NOMO-1 treated with DMSO at 0.1 percent for 48 hours (cell line): ENCODE results near the gene FES.
"Not testable (repeated sequence)": the region's sequence is repeated elsewhere in the genome, so short reads cannot be mapped to it uniquely, and the experiment has no call there.

Experiments
- DNase-seq: peaks from one replicate; lab custom pipeline; 2025; ENCODE audit not compliant: unreplicated experiment; lab: John Stamatoyannopoulos, UW

The FES gene

DNA sequence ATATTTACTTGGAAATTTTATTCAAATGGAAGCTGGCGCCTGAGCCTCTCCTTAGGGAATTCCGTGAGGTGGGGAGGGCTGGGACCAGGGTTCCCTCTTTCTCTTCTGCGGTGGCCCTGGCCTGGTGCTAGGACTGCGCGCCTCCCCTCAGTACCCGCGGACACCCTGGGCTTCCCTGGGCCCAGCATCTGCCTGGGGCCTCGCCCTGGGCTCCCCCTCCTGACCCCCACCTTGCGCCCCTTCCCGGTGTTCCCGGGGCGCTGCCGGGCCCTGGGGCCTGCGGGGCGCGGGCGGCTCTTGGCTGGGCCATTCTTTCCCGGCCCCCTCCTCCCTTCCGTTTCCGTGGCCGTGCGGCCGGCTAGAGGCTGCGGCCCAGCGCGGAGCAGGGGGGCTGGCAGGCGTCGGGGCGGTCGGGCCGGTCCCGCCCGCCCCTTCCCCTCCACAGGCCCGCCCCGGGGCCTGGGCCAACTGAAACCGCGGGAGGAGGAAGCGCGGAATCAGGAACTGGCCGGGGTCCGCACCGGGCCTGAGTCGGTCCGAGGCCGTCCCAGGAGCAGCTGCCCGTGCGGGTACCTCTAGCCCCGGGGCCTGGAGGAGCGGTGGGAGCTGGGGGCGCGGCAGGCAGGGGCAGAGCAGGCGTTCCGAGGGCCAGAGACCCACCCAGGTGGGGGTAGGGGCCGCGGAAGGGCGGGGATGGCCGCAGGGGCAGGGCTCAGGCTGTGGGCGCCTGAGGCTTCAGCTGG lies at the start of gene FES:
FES (plus strand) TSS at position 529 of the 743 bp plus-strand sequence. CDS start 542 bp downstream, outside the sequence.
- peak; percentile 77 for DNase-seq

DNA sequence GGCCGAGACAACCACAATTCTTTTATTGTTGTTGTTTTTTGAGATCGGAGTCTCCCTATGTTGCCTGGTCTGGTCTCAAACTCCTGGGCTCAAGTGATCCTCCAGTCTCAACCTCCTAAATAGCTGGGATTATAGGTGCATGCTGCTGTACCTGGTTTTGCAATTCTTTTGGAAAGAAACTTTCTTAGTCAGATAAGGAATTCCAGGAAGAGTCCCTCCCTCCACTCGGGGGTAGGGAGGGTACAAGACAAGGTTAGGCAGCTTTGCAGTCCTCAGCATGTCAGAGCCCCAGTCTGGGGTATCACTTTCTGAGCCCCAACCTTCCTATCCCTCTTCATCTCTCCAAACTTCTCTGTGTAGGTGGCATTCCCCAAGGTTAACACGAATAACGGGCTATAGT lies 49.7 kb upstream of the FES start:
- DNase-seq: no peak

GRCh38 chr15:90836296-90836871 lies 47.9 kb upstream of the FES start:
- DNase-seq: no peak

- DNase-seq: no peak
Observed at GRCh38 chr15:90837094-90837493, 47.2 kb upstream of the FES start.

GRCh38 chr15:90838139-90838538 lies 46.2 kb upstream of the FES start:
- DNase-seq: no peak

- DNase-seq: no peak
Observed at GRCh38 chr15:90838544-90838943, 45.8 kb upstream of the FES start.

DNA sequence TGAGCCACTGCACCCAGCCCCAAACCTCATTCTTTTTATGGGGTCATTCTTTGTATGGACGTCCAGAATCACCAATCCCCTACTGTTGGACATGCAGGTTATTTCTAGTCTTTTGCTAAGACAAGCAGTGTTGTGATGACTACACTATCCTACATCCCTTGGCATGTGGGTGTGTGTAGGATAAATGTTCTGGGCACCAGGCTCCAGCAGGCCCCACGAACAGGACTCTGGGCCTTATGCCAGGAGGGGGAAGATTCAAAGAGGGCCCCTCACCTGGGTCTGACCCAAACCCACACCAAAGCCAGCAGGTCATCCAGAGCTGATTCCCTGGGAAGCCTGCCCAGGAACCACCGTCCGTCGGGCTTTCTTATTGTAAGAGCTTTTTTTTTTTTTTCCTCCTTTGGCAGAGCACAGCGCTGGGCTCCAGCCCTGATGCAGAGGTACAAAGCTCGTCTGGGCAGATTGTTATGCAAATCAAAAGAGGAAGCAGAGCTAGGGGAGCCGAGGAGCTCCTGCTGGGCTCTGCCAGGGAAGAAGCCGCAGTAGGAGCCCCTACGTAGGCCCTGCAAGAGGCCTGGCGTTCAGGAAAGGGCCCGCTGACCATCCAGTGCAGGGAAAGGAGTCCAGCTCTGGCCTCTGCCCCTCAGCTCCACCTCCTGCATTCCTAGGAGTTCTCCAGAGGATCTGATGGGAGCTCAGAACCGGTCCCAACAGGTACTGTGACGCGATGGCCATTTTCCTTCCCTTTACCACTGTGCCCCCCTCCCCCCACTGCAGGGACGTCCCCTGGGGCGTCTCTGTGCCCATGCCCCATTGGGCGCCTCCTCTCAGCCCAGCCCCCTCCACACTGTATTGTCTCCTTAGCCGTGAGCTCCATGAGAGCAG lies 44.9 kb upstream of the FES start:
- peak; percentile 91 for DNase-seq

DNA sequence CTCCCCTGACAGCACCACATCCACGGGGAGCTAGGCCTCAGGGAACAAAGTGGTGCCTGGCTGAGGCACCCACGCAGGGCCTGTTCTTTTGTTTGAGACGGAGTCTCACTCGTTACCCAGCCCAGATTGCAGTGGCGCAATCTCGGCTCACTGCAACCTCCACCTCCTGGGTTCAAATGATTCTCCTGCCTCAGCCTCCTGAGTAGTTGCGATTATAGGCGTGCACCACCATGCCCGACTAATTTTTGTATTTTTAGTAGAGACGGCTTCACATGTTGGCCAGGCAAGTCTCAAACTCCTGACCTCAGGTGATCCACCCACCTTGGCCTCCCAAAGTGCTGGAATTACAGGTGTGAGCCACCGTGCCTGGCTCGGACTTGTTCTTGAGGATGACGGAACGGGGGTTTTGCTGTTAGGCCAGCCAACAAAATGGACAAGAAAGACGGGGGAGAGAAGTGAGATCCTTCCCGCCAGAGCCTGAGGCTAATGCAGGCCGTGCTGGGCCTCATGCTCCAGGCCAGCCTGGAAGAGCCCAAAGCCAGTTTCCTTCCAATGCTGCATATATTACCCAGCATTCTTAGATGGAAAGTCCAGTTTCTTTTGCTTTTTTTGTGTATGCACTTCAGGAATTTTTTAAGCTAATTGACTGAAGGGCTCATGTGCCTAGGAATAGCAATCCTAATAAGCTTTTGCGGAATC lies 44.0 kb upstream of the FES start:
- DNase-seq: no peak

GRCh38 chr15:90840954-90841353 lies 43.4 kb upstream of the FES start:
- DNase-seq: no peak

DNA sequence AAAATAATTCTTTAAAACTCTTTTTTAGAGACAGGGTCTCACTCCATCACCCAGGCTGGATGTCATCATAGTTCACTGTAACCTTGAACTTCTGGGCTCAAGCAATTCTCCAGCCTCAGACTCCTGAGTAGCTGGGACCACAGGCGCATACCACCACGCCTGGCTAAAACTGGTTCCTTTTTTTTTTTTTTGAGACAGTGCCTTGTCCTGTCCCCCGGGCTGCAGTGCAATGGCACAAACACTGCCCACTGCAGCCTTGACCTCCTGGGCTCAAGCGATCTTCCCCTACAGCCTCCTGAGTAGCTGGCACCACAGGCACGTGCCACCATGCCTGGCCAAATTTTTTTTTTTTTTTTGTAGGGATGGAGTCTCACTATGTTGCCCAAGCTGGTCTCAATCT lies 39.6 kb upstream of the FES start:
- no peak for DNase-seq

- DNase-seq: peak; percentile 84
Observed at GRCh38 chr15:90845201-90845949, 38.9 kb upstream of the FES start.

- DNase-seq: not testable (repeated sequence)
Observed at GRCh38 chr15:90849424-90849823, 34.9 kb upstream of the FES start.

GRCh38 chr15:90851114-90851513 lies 33.2 kb upstream of the FES start:
- DNase-seq: no peak

DNA sequence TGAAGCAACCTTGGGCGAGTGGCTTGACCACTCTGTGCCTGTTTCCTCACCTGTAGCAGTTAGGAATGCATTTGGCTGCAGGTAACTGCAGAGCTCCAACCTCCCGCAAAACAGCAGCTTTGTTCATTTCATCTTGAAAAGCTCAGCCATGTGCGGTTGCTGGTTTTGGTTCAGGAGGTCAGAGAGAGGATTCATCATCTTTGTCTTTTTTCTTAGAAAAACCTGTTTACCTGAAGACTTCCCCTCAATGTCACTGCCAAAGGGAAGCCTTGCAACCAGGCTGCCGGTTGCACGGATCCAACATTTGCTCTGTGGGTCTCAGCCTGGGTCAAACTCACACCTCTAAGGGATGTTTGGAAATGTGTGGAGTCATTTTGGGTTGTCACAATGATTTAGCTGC lies 32.4 kb upstream of the FES start:
- DNase-seq: no peak

DNA sequence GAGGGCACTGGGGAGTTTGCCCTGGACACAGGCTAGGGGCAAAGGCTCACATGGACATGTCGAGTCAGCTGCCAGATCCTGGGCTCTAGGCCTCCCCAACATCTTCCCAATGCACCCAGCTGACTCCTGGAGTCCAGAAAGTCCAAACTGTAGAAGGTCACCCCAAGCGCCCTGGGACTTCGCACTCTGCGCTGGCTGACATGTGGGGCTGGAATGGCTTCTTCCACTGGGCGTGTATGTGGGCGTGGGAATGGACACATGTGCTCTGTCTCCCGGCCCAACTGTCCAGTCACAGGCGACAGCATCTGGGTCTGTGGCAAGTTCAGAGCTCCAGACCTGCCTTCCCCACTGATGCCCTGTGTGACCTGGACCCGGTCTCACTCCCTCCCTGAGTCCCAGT lies 29.2 kb upstream of the FES start:
- no peak for DNase-seq

DNA sequence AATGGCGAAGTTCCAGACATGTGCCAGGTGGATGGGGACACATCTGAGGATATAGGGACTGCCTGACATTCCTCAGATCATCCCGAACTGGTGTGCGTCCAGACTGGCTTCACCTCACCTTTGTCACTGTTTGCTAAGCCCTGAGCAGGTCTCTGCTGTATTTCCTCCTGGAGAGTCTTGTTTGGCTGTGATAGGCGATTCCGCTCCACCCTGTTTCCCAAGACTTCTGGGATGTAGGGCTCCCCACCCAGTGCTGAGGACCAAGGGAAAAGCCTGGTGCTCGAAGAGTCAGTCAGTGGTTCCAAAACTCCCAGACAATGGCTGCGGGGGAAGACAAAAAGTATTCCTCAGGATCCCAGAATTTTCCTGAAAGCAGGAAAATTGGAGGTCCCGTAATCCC lies 27.0 kb upstream of the FES start:
- no peak for DNase-seq

GRCh38 chr15:90857883-90858443 lies 26.3 kb upstream of the FES start:
- DNase-seq: no peak

DNA sequence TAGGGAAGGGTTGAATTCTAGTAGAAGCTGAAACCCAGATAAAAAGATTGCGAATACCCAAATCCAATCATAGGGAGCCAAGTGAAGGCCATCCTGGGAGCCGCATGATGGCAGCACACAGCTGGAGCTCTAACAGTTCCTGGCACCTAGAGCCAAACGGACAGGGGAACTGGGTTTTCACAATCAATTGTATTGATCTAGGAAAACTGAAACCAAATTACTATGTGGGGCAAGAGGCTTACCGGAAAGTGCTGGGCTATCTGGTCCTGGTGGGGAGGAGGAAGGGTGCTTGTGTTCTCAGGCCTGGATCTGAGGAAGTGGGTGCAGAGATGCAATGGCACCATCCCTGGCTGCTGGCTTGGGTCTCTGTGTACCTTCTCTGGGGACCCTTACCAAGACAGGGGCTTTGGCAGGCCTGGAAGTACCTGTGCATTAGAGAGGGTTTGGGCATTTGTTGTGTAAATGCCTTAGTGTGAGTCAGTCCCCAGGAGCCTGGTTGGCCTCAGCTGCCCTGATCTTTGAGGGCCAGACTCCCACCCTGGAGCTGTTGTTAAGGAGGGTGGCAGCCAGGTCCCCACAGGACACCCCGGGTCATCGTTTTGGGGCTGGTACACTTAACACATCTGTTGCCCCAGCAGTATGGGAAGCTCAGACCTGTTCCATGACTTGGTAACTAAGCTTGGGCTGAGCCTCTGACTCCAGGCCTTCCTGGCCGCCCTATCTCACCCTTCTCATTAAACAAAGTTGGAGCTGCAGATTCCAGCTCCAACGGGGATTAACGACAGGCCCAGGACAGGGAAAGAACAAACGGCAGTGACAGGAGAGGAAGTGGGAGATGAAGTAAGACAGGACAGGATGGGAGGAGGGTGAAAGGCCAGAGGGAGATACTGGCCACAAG lies 24.8 kb upstream of the FES start:
- DNase-seq: no peak

DNA sequence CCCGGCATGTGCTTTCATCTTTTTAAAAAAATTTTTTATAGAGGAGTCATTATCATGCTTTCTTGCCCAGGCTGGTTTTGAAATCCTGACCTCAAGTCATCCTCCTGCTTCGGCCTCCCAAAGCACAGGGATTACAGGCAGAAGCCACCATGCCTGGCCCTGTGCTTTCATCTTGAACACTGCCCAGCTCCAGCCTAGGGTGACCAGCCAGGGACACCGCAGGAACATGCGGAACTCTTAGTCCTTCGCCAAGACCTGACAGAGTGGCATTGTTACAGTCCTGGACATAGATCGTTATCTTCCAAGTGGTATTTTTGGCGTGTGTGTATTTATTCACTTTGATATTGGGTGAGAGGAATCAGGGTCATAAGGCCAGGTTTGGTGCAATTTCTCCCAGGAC lies 23.9 kb upstream of the FES start:
- DNase-seq: no peak
